ENCODE data around the gene SLC6A18. TPM values are rescaled to one million over a fixed set of nuclear protein-coding genes. Genes with fewer than 3 reads are reported as not detected.

Gene SLC6A18
- total and polyA plus RNA-seq, 9 of the 15 experiments (the other 6 are each of a cell fraction or from before 2014, with no cell fraction given): not detected

GRCh38 chr5:1185629-1186350, 39.4 kb upstream of the SLC6A18 start (continued):
- TF ChIP-seq E2F8 (IDR thresholded peaks at IDR 0.05; ENCODE audit: low read depth, partially characterized antibody): no peak
- TF ChIP-seq NCOA6 (IDR thresholded peaks at IDR 0.05): no peak
- TF ChIP-seq ERF (CRISPR knock-in tag; IDR thresholded peaks at IDR 0.05): peak; percentile 93
- TF ChIP-seq COPS2 (conservative IDR thresholded peaks at IDR 0.05): no peak
- TF ChIP-seq E2F3 (CRISPR knock-in tag; IDR thresholded peaks at IDR 0.05): peak; percentile 56; the same call in 1 of the 2 replicates
- TF ChIP-seq TAF7 (tag; IDR thresholded peaks at IDR 0.05): no peak
- TF ChIP-seq ETV5 (CRISPR knock-in tag; IDR thresholded peaks at IDR 0.05; ENCODE audit: low read depth): peak; percentile 100
- no peak for TF ChIP-seq TRIM25 (IDR thresholded peaks at IDR 0.05; ENCODE audit: borderline replicate concordance)
- no peak for TF ChIP-seq RBM14 (IDR thresholded peaks at IDR 0.05; ENCODE audit: borderline replicate concordance, insufficient read depth, low read depth, low read length)
- TF ChIP-seq MGA (IDR thresholded peaks at IDR 0.05): no peak; the same call in 1 of the 2 replicates
- TF ChIP-seq ZNF668 (CRISPR knock-in tag; IDR thresholded peaks at IDR 0.05): no peak
- peak; percentile 54; the same call in 1 of the 2 replicates for TF ChIP-seq ELF1 (tag; IDR thresholded peaks at IDR 0.05)

Data from K562 (cell line).